HG03520 (cell line): ENCODE data around the gene SS18.

Source experiments
- ATAC-seq: cut with Tn5 transposase; IDR thresholded peaks from one replicate; pipeline ENCODE4 v1.9.1; 2021; ENCODE audit warnings: mild to moderate bottlenecking, moderate library complexity; ENCODE audit not compliant: unreplicated experiment

SS18 gene

DNA sequence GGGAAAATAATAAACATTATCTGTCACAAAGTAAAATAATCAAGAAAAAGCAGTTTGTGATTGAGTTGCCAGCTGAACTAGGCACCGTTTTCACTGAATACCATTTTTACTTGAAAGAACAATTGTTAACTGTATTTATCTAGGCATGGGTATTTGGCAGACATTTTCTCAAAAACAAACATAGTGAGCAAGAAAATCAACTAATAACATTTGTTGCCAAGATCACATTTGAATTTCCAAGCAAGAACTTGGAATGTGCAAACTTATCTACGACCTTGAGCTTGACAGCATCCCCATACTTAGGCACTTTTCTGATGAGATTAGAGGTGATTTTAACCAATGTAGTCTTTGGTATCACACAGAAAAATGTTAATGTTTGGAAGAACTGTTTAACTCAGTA lies 16.7 kb downstream of the SS18 start:
- ATAC-seq = no peak

DNA sequence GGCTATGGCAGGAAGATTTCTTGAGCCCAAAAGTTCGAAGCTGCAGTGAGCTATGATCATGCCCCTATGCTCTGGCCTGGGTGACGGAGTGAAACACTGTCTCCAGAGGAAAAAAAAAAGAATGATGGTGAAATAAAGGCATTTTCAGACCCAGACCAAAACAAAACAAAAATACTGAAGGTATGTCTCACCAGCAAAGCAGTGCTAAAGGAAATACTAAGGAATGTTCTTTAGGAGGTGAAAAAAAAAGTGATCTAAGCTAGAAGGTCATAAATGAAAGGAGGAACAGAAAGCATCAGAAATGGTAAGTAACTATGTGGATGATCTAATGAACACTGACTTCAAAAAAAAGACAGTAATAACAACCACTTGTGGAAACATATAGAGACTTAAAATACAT lies 18.7 kb downstream of the SS18 start:
- ATAC-seq = no peak

GRCh38 chr18:26071020-26071419 lies 19.4 kb downstream of the SS18 start:
- ATAC-seq = no peak

DNA sequence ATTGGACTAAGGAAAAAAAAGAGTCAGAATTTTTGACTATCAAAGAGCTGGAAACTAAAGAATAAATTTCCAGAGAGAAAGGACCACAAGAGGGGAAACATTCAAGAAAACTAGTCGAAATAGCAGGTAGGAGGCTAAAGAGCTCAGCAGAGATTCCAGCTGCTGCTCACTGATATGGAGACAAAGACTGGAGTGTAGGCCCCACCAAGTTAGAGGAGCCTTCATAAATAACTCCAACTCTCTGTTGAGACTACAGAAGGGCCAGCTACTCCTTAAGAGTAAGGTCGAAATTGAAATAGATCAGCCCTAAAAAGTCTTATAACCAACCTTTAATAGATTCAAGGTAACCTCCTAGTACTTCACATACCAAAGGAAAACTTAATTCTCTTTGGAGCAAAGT lies 31.1 kb downstream of the SS18 start:
- no peak for ATAC-seq

GRCh38 chr18:26057344-26057773 lies 33.1 kb downstream of the SS18 start:
- no peak for ATAC-seq

GRCh38 chr18:26056291-26056690 lies 34.1 kb downstream of the SS18 start:
- ATAC-seq = no peak

GRCh38 chr18:26052505-26052904 lies 37.9 kb downstream of the SS18 start:
- no peak for ATAC-seq

DNA sequence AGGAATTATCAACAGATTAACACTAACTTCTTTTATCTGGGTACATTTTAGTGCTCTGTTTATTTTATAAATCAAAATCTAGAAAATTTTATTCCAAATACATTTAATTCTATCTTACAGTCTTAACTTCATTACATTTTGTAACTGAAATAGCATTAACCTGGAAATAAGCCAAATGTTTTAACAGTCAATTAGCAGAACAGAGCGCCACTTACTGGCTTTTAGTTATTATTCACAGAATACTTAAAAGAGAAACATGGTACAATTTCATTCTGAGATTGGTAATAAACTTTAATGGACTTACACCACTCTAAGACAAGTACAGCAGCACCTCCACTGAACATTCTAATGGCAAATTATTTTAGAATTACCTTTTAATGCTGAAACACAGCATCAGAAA lies 38.6 kb downstream of the SS18 start:
- ATAC-seq = no peak

GRCh38 chr18:26046419-26047077 lies 43.9 kb downstream of the SS18 start:
- no peak for ATAC-seq

DNA sequence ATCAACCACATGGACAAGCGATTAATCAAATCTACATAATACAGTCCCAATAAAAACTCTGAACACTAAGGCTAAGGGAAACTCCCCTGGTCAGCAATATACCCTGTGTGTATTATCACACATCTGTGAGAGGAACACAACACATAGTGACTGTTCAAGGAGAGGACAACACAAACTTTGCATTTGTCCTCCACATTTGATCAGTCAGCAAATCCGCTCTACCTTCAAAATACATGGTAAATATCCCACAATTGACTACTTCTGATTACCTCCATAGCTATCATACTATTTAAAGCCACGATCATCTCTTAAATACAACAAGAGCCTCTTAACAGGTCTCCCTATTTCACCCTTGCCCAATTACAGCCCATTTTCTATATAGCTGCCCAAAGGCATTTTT lies 45.6 kb downstream of the SS18 start:
- ATAC-seq = no peak

DNA sequence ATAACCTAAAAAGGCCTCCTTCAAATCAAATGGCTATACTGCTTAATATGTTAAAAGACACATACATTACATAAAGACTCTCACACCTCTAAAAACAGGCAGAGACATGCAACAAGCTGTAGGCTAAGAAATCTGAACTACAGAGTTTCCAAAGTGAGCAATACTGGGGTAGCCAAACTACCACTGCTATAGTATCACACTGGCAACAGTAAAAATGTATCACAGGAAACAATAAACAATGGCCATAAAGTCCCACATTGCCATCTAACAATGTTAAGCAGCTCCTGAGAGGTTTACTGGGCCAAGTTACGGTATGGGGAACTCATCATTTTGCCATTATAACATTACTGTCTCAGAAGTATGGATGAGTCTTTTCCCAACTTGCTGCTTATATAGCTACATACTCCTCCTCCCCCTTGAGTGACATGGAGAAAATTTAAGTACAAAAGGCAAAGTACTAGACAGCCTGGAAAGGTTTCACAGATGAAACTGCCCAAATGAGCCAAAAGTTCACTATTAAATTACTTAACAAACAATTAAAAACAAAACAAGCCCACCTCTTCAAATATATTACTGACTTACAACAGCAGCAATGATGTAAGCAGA lies 50.3 kb downstream of the SS18 start:
- ATAC-seq = no peak

DNA sequence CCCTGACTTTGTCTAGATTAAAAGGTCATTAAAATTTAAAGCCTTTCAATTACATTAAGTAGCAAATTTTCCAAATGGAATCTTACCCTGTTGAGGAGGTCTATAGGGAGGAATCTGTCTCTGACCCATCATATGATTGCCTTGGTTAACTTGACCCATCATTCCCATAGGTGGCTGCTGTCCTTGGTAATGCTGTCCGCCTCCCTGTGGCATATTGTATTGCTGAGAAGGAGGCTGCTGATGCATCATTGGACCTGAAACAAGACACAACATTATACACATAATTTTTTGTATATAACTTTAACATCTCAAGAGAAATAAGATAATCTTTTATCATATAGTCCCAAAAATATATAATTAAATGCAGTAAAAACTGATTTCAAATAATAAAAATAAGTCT lies 51.2 kb downstream of the SS18 start:
- no peak for ATAC-seq

GRCh38 chr18:26036635-26037034 lies 53.8 kb downstream of the SS18 start:
- no peak for ATAC-seq

GRCh38 chr18:26034850-26035497 lies 55.4 kb downstream of the SS18 start:
- no peak for ATAC-seq

DNA sequence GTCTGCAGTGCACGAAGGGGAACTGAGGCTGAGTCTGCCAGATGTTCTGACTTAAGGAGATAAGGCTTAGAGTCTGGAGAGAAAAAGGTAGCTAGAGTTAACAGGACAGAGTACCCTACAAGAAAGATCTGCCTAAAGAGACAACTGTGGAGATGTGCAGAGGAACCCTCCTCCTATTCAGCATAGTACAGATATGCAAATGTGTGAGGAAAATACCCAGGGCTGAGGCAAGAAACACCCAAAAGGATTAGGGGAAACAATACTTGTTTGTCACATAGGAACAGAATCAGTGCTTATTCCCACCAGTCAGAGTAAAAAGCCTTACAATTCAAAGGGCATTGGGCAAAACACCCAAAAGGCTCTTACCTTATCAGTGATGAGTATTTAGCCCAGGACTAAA lies 67.8 kb downstream of the SS18 start:
- no peak for ATAC-seq

- ATAC-seq = no peak
These were observed 69.2 kb downstream of the SS18 start for GRCh38 chr18:26021061-26021754.

DNA sequence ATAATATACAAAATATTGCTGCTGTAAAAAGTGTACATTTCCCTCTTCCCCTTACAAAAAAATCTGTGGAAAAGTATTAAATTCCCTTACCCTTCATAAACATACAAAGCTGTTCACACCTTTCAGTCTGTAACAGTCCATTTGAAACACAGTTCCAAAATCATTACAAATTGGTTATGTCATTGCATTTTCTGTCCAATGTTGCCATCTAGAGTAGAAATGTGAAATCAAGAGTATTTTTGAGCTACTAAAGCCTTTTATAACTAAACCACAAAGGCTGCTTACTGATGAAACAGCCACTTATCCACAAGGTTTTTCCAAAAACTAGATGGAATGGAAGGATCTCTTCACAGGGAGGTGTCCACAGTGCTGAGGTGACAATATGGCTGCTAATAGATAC lies 72.5 kb downstream of the SS18 start:
- ATAC-seq = no peak

DNA sequence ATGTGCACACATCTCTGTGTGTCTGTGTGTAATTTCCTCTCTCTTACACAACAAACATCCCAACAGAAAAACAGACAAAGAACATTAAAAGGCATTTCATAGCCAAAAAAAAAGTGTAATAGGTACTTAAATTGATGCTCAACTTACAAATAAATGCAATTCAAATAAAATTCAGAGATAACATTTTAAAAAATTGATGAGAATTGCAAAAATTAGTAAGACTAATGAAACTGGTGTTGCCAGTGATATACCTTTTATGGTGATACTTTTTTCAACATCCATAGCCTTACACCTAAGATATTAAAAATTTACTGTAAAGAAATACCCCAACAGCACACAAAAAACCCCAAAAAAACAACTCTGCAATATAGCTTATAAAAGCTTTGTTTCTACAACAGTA lies 76.0 kb downstream of the SS18 start:
- no peak for ATAC-seq

- no peak for ATAC-seq
These were observed 81.8 kb downstream of the SS18 start for GRCh38 chr18:26008619-26009018.

- no peak for ATAC-seq
These were observed 82.3 kb downstream of the SS18 start for GRCh38 chr18:26008096-26008495.

GRCh38 chr18:26005950-26006349 lies 84.5 kb downstream of the SS18 start:
- no peak for ATAC-seq

GRCh38 chr18:26004832-26005231 lies 85.6 kb downstream of the SS18 start:
- no peak for ATAC-seq
